ENCODE results near the gene OR7C1.
"Not testable (repeated sequence)": the region's sequence is repeated elsewhere in the genome, so short reads cannot be mapped to it uniquely, and the experiment has no call there.

The OR7C1 gene

DNA sequence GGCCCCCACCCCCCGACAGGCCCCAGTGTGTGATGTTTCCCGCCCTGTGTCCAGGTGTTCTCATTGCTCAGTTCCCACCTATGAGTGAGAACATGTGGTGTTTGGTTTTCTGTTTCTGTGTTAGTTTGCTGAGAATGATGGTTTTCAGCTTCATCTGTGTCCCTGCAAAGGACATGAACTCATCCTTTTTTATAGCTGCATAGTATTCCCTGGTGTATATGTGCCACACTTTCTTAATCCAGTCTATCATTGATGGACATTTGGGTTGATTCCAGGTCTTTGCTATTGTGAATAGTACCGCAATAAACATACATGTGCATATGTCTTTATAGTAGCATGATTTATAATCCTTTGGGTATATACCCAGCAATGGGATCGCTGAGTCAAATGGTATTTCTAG is 57.3 kb downstream of the OR7C1 start:
- not testable (repeated sequence) for H3K9me3 Mint-ChIP-seq, H3K4me3 Mint-ChIP-seq, ATAC-seq, H3K36me3 Mint-ChIP-seq, H3K27ac Mint-ChIP-seq
- peaks cover 56% of the 10 kb centered on the region for H3K27me3 Mint-ChIP-seq
- peaks cover 29% of the 10 kb centered on the region for H3K4me1 Mint-ChIP-seq

DNA sequence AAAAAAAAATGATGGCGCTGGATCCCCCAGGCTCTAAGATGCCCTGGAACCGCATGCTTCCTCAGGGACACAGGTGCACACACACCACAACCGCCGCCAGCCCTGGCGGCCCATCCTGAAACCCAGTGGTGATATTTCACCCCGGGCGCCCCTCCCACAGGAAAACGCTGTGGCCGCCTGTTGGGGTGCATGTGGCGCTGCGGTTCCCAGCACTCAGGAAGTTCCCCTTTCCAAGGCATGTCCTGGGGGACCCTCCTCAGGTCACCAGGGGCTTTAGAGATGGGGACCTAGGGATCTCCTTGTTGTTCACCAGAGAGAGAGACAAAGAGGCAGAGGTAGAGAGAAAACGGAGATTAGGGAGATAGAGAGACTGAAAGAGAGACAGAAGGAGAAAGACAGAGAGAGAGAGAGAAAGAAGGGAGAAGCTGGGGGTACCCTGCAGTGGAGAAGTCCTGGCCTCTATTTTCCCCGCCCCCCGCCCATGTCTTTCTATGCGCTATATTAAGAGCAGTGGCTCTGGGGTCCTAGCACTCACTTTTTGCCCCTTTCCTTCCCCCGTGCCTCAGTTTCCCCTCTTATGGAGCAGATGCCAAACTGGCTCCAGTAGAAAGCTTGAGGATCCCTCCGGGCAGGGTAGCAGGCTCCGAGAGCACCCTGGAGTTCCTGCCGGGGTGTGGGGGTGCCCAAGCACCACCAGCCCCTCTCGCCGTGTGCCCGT is 59.0 kb downstream of the OR7C1 start:
- Mint-ChIP-seq H3K4me3 (peak overlapping the region; percentile 76), H3K36me3 (peaks cover 9% of the 10 kb centered on the region), H3K9me3 (no peaks in the 10 kb centered on the region), H3K27me3 (peaks cover 56% of the 10 kb centered on the region), H3K27ac (peak overlapping the region; percentile 21), H3K4me1 (peaks cover 33% of the 10 kb centered on the region)
- ATAC-seq, result peak; percentile 21

DNA sequence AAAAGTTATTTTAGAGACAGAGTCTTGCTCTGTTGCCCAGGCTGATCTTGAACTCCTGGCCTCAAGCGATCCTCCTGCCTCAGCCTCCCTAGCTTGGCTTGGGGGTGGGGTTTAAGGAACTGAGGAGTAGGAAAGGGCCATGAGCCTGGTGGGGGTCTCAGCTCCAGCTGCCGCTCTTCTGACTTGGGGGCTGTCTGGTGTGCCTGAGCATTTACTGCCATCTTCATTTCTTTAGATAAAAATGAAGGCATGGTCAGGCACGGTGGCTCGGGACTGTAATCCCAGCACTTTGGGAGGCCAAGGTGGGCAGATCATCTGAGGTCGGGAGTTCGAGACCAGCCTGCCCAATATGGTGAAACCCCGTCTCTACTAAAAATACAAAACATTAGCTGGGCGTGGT is 59.7 kb downstream of the OR7C1 start:
- not testable (repeated sequence) for H3K9me3 Mint-ChIP-seq, H3K36me3 Mint-ChIP-seq, ATAC-seq, H3K27ac Mint-ChIP-seq
- H3K27me3 Mint-ChIP-seq, result peaks cover 50% of the 10 kb centered on the region
- H3K4me3 Mint-ChIP-seq, result peak overlapping the region; percentile 76
- peaks cover 28% of the 10 kb centered on the region for H3K4me1 Mint-ChIP-seq

DNA sequence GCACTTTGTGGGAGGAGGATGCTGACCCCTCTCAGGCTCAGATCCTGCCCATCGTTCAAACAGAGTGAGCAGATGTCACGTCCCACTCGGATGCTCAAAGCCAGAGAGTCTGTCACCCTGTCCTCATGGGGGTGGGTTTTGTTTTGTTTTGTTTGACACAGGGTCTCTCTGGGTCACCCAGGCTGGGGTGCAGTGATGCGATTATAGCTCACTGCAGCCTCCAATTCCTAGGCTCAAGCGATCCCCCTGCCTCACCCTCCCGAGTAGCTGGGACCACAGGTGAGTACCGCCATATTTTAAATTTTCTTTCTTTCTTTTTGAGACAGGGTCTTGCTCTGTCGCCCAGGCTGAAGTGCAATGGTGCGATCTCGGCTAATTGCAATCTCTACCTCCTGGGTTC is 60.6 kb downstream of the OR7C1 start:
- H3K36me3 Mint-ChIP-seq, result peaks cover 9% of the 10 kb centered on the region
- H3K4me1 Mint-ChIP-seq, result peaks cover 27% of the 10 kb centered on the region
- H3K9me3 Mint-ChIP-seq, result no peaks in the 10 kb centered on the region
- peaks cover 45% of the 10 kb centered on the region for H3K27me3 Mint-ChIP-seq
- H3K4me3 Mint-ChIP-seq, result no peak overlapping the region
- no peak for ATAC-seq
- no peak overlapping the region for H3K27ac Mint-ChIP-seq

DNA sequence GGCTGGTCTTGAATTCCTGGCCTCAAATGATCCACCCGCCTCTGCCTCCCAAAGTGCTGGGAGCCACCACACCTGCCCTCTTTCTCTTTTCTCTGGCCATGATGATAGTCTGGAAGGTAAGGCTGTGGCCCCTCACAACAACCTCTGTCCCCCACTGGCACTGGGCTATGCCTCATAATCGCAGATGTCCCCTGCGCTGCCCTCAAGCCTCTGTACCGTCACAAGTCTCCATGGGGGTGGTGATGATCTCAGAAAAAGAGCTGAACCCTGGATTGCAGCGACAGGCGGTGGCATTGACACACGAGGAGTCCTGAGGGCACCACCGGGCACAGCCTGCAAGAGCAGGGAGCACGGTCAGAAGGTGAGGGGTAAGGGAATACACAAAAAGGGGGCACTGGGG is 61.3 kb downstream of the OR7C1 start:
- Mint-ChIP-seq H3K4me1 (peaks cover 27% of the 10 kb centered on the region), H3K27me3 (peaks cover 45% of the 10 kb centered on the region)
- H3K9me3 Mint-ChIP-seq, H3K27ac Mint-ChIP-seq, H3K36me3 Mint-ChIP-seq, ATAC-seq, H3K4me3 Mint-ChIP-seq: not testable (repeated sequence)

DNA sequence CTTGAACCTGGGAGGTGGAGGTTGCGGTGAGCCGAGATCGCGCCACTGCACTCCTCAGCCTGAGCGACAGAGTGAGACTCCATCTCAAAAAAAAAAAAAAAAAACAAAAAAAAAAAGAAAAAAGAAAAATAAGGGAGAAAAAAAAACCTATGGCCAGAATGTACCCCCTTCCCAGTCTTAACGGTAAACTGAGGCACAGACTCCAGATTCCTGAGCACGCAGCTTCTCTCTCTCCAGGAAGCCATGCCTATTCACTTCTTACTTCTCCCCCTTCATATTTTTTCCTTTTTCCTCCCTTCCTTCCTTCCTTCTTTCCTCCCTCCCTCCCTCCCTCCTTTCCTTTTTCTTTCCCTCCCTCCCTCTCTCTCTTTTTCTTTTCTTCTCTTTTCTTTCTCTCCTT is 62.0 kb downstream of the OR7C1 start:
- H3K4me3 Mint-ChIP-seq, result no peak overlapping the region
- H3K27me3 Mint-ChIP-seq, result peaks cover 51% of the 10 kb centered on the region
- H3K4me1 Mint-ChIP-seq, result peaks cover 27% of the 10 kb centered on the region
- peaks cover 9% of the 10 kb centered on the region for H3K36me3 Mint-ChIP-seq
- no peak overlapping the region for H3K27ac Mint-ChIP-seq
- no peaks in the 10 kb centered on the region for H3K9me3 Mint-ChIP-seq
- ATAC-seq, result no peak

DNA sequence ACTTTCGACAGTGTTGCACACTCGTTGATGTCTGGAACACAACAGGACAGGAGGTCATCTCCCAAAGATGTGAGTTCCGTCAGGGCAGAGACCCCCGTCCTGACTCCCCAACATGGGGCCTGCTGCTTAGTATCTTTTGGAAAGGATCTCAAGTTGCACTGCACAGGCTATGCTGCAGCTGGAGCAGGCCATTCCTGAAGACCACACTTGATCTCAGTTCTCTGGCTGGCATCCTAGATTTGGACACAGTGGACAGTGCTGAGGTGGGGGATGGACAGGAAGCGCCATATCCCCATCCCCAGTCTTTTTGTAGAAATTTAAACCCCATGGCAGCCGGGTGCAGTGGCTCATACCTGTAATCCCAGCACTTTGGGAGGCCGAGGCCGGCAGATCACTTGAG is 62.5 kb downstream of the OR7C1 start:
- peaks cover 9% of the 10 kb centered on the region for H3K36me3 Mint-ChIP-seq
- H3K27me3 Mint-ChIP-seq, result peaks cover 57% of the 10 kb centered on the region
- ATAC-seq, result no peak
- no peak overlapping the region for H3K27ac Mint-ChIP-seq
- no peak overlapping the region for H3K4me3 Mint-ChIP-seq
- H3K9me3 Mint-ChIP-seq, result no peaks in the 10 kb centered on the region
- peaks cover 27% of the 10 kb centered on the region for H3K4me1 Mint-ChIP-seq

DNA sequence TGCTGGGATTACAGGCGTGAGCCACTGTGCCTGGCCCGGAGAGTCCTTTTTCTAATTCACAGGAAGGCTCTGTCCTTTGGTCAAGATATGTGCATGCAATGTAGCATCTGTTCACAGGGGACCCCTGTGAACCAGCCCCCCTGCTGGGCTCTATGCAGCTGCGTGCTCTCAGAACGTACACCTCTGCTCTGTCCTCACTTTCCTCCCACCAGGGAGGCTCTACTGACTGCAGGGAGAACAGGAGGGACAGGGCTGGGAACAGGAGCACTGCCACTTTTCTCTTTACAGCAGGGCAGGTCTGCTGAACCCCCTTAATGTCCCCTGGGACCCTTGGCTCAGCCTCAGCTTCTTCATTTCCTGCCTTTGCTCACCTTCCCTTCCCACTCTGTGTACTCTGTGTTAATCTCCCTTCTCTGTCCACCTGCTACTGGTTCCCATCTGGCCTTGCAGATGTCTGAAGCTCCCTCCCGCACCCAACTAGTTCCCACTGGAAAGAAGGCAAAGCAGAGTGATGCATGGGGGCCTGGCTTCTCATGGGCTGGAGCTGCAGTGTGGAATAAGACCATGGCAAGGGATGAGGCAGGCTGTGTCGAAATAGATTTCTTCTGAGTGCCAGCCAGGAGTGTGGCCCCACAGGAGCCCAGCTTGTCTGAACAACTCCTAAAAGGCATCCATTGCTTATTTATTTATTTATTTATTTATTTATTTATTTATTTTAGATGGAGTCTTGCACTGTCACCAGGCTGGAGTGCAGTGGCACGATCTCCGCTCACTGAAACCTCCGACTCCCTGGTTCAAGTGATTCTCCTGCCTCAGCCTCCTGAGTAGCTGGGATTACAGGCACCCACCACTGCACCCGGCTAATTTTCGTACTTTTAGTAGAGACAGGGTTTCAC is 63.8 kb downstream of the OR7C1 start:
- Mint-ChIP-seq H3K9me3 (no peaks in the 10 kb centered on the region), H3K4me1 (peaks cover 17% of the 10 kb centered on the region), H3K27ac (no peak overlapping the region), H3K4me3 (no peak overlapping the region), H3K36me3 (peaks cover 9% of the 10 kb centered on the region), H3K27me3 (peaks cover 58% of the 10 kb centered on the region)
- no peak for ATAC-seq

DNA sequence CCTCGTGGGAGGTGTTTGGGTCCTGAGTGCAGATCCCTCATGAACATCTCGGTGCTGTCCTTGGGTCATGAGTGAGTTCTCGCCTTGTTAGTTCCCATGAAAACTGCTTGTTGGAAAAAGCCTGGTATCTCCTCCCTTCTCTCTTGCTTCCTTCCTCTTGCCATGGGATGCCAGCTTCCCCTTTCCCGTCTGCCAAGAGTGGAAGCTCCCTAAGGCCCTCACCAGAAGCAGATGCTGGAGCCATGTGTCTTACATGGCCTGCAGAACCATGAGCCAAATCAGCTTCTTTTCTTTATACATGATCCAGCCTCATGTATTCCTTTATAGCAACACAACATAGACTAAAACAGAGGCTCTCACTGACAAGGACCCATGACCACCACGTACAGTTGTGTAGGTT is 64.8 kb downstream of the OR7C1 start:
- peaks cover 7% of the 10 kb centered on the region for H3K4me1 Mint-ChIP-seq
- H3K36me3 Mint-ChIP-seq, result peaks cover 15% of the 10 kb centered on the region
- H3K27ac Mint-ChIP-seq, result no peak overlapping the region
- no peak for ATAC-seq
- H3K4me3 Mint-ChIP-seq, result no peak overlapping the region
- no peaks in the 10 kb centered on the region for H3K9me3 Mint-ChIP-seq
- H3K27me3 Mint-ChIP-seq, result peaks cover 58% of the 10 kb centered on the region

DNA sequence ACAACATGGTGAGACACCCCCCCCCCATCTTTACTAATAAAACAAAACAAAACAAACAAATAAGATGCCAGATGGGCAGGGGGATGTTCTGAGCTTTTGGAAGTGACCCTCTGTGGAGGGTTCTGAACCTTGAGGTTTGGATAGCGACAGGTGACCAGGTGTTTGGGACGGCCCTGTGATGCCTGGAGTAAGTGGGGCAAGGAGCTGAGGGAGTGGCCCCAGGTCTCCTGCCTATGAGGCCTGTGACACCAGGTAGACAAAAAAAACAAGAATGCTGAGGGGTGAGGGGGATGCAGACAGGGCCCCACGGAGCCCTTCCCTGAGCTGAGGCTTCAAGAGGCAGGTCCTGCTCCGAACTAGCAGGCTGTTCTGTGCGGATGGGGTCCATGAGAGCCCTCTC is 65.8 kb downstream of the OR7C1 start:
- Mint-ChIP-seq H3K4me1 (peaks cover 7% of the 10 kb centered on the region), H3K27me3 (peaks cover 66% of the 10 kb centered on the region), H3K4me3 (no peak overlapping the region), H3K27ac (no peak overlapping the region), H3K36me3 (peaks cover 19% of the 10 kb centered on the region), H3K9me3 (no peaks in the 10 kb centered on the region)
- no peak for ATAC-seq

DNA sequence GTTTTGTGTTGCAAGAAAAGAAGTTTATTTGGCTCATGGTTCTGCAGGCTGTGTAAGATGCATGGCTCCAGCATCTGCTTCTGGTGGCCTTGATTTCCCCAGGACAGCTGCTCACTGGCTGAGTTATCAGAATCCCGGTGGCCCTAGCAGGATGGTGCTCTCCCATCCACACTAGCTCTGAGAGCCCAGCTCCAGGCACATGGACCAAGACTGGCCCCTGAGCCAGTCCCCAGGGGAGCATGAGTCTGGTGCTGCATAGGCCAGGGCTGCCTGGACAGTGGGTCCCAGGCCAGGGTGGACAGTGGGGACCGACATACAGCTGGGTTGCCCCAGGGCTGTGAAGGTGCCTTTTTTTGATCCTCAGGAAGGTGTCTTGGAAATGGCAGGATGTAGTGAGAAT is 67.0 kb downstream of the OR7C1 start:
- Mint-ChIP-seq H3K27me3 (peaks cover 65% of the 10 kb centered on the region), H3K9me3 (peaks cover 6% of the 10 kb centered on the region), H3K4me3 (no peak overlapping the region), H3K36me3 (peaks cover 20% of the 10 kb centered on the region), H3K4me1 (peaks cover 7% of the 10 kb centered on the region), H3K27ac (no peak overlapping the region)
- no peak for ATAC-seq

DNA sequence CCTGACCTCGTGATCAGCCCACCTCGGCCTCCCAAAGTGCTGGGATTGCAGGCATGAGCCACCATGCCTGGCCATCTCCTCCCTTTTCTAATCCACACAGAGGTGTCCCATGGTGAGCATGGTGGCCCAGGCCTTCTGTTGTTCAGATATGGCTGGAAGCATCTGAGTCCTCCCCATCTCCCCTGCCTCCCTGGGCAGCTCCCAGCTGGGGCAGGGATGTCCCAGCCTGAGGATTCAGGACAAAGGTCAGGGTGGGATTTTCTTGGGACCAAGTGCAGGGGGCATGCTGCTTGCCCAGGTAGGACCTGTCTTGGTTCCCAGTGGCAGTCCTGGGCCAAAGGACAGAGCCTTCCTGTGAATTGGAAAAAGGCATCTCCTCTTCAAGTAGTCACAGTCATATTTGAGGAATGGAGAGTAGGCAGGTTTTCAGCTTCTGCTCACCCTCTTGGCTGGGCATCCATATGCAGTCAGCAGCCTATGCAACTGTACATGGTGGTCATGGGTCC is 67.5 kb downstream of the OR7C1 start:
- Mint-ChIP-seq H3K9me3 (peaks cover 6% of the 10 kb centered on the region), H3K4me1 (peaks cover 7% of the 10 kb centered on the region), H3K27me3 (peaks cover 63% of the 10 kb centered on the region), H3K27ac (no peak overlapping the region), H3K36me3 (peaks cover 20% of the 10 kb centered on the region), H3K4me3 (no peak overlapping the region)
- ATAC-seq, result no peak

DNA sequence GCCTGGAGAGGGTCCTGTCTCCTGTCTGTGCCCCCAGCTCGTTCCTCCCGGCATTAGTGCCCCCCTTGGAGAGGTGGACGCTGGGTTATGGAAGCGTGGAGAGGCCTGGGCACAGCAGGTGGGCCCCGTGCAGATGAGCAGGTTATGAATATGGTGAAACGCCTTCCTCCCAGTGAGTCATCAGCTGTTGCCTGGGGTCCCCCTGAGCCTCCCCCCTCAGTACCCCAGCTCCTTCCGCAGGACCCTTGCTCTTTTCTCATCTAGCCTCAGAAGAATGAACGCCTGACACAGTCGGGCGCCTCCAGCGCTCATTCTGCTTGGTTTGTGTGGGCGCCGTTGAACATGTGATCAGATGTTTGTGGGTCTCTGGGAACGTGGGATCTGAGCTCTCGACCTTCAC is 69.1 kb downstream of the OR7C1 start:
- H3K27me3 Mint-ChIP-seq, result peaks cover 63% of the 10 kb centered on the region
- ATAC-seq, H3K4me1 Mint-ChIP-seq, H3K9me3 Mint-ChIP-seq, H3K4me3 Mint-ChIP-seq: not testable (repeated sequence)
- H3K27ac Mint-ChIP-seq, result peak overlapping the region; percentile 57
- peaks cover 20% of the 10 kb centered on the region for H3K36me3 Mint-ChIP-seq

DNA sequence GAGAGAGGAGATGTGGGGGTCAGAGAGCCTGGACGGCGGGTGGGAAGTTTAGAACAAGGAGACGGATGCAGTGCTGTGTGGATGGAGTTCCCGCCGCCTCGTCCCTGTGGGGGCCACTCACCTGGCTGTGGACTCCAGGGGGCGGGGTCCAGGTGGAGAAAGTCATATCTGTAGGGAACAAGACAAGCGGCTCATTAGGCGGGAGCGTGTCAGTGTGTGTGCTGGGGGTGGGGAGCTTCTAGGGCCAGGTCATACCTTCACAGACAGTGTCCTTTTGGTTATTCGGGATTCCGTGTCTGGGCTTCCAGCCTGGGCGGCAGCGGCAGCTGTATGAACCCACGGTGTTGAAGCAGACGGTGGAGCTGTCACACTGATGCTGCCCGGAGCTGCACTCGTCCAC is 69.6 kb downstream of the OR7C1 start:
- H3K9me3 Mint-ChIP-seq, result not testable (repeated sequence)

DNA sequence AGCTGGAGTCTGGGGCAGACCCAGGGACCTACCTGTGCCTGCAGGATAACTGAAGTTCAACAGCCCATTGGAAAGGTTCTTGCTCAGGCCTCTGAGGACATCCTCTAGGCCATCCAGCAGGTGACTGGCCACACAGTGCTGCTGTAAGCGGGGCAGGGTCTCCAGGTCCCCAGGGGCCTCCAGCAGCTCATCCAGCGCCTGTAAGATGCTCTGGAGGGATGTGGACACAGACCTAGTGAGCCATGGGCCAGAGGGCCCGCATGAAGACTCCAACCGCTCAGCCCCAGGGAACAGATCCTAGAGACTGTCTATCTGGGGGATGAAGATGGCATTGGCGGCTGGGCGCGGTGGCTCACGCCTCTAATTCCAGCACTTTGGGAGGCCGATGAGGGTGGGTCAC is 70.6 kb downstream of the OR7C1 start:
- peaks cover 63% of the 10 kb centered on the region for H3K27me3 Mint-ChIP-seq
- H3K4me1 Mint-ChIP-seq, result no peaks in the 10 kb centered on the region
- H3K27ac Mint-ChIP-seq, result no peak overlapping the region
- no peak overlapping the region for H3K4me3 Mint-ChIP-seq
- peaks cover 20% of the 10 kb centered on the region for H3K36me3 Mint-ChIP-seq
- peaks cover 9% of the 10 kb centered on the region for H3K9me3 Mint-ChIP-seq
- no peak for ATAC-seq

More for the DNA sequence above, 69.6 kb downstream of the OR7C1 start:
- ATAC-seq, H3K4me3 Mint-ChIP-seq, H3K4me1 Mint-ChIP-seq: not testable (repeated sequence)
- Mint-ChIP-seq H3K27me3 (peaks cover 63% of the 10 kb centered on the region), H3K36me3 (peaks cover 20% of the 10 kb centered on the region), H3K27ac (peak overlapping the region; percentile 57)

All from stimulated activated memory B cell treated with anti-CD40 and anti-IgM and Interleukin-4, amounts not matched to agents 10 μg/mL and 1 μg/mL and 100 μg/mL, for 72 hours (primary cell).